Measurements from ENCODE around the gene TSPO.

The TSPO gene

DNA sequence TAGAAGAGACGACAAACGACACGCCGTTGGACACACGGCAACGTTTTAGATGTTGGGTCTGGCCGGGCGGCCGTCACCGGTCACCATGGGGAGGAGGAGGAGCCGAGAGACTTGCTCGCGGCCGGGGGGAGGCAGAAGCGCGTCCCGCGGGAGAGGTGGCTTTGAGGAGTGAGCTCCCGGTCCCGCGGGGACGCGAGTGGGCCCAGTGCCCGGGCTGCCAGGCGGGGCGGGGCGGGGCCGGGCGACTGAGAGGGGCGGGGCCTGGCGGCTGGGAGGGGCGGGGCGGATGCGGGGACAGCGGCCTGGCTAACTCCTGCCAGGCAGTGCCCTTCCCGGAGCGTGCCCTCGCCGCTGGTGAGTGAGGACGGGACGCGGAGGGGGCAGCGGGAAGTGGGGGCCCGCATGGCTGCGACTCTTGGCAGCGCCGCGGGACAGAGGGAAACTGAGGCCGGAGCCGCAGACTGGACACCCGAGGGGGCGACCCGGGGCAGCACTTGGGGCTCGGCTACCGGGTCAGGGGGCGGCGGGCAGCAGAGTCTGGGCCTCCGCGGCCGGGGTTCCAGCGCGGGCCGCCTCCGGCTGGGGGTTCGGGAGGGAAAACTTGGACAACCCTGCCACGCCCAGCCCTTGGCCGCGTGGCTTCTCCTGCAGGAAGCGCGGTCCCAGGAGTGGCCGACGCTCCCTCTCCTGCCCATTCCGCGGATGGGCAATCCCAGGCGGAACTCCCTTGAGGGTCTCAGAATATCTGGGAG lies at the start of gene TSPO:
Gene TSPO (plus strand): TSS at position 309 of the 752 bp plus-strand sequence. CDS start 7,680 bp downstream, outside the sequence.
- TF ChIP-seq EP300 (IDR thresholded peaks at IDR 0.05; ENCODE audit: borderline replicate concordance): no peak
- TF ChIP-seq TEAD4 (IDR thresholded peaks at IDR 0.05): no peak
- no peak for TF ChIP-seq RAD21 (IDR thresholded peaks at IDR 0.05; ENCODE audit: low read depth)
- TF ChIP-seq USF1 (IDR thresholded peaks at IDR 0.05): no peak
- TF ChIP-seq, protein P1, sequence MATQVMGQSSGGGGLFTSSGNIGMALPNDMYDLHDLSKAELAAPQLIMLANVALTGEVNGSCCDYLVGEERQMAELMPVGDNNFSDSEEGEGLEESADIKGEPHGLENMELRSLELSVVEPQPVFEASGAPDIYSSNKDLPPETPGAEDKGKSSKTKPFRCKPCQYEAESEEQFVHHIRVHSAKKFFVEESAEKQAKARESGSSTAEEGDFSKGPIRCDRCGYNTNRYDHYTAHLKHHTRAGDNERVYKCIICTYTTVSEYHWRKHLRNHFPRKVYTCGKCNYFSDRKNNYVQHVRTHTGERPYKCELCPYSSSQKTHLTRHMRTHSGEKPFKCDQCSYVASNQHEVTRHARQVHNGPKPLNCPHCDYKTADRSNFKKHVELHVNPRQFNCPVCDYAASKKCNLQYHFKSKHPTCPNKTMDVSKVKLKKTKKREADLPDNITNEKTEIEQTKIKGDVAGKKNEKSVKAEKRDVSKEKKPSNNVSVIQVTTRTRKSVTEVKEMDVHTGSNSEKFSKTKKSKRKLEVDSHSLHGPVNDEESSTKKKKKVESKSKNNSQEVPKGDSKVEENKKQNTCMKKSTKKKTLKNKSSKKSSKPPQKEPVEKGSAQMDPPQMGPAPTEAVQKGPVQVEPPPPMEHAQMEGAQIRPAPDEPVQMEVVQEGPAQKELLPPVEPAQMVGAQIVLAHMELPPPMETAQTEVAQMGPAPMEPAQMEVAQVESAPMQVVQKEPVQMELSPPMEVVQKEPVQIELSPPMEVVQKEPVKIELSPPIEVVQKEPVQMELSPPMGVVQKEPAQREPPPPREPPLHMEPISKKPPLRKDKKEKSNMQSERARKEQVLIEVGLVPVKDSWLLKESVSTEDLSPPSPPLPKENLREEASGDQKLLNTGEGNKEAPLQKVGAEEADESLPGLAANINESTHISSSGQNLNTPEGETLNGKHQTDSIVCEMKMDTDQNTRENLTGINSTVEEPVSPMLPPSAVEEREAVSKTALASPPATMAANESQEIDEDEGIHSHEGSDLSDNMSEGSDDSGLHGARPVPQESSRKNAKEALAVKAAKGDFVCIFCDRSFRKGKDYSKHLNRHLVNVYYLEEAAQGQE (IDR thresholded peaks at IDR 0.05; ENCODE audit: low read depth): no peak
- peak; percentile 10; the same call in 1 of the 2 replicates for TF ChIP-seq NFIC (IDR thresholded peaks at IDR 0.05)
- TF ChIP-seq MAX (IDR thresholded peaks at IDR 0.05): peak; percentile 98
- no peak for TF ChIP-seq YY1 (IDR thresholded peaks at IDR 0.05; ENCODE audit: low read depth)
- no peak for TF ChIP-seq TAF1 (IDR thresholded peaks at IDR 0.05; ENCODE audit: low read depth)
- no peak for TF ChIP-seq EGR1 (IDR thresholded peaks at IDR 0.05)
- peak; percentile 59; the same call in 1 of the 2 replicates for TF ChIP-seq TCF12 (IDR thresholded peaks at IDR 0.05; ENCODE audit: low read depth)

DNA sequence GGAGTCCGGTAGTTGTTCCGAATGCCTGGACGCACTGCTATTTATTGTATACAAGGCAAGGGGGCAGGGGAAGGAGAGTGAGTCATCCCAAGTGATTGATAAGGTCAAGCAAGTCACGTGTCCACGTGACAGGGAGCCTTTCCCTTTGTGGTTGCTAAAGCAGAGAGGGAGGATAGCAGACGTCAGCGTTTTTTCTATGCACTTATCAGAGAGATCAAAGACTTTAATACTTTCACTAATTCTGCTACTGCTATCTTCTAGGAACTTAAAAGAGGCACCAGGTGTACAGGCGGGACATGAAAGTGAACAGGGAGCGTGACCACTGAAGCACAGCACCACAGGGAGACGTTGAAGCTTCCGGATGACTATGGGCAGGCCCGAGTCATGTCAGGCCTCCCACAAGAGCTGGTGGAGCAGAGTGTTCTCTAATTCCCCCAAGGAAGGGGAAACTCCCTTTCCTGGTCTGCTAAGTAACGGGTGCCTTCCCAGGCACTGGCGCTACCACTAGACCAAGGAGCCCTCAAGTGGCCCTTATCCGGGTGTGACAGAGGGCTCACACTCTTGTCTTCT lies 47.2 kb upstream of the TSPO start:
- TF ChIP-seq USF1 (IDR thresholded peaks at IDR 0.05): peak; percentile 79

DNA sequence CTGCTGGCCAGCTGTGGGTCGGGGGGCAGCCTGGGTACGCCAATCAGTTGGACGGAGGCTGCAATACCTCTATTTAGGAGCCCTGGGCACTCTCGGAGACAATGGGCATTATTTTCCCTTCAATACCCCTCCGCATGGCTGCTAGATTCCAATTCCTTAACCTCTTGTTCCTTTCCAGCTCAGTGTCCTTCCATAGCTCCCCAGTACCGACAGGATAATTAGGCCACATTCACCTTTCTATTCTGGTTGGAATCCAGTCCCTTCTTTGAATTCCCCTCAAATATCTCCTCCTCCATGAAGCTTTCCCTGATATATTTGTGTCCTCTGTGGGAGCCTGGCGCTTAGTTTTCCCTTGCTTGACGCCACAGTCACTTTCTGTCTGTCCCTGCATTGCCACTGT lies 45.1 kb upstream of the TSPO start:
- TF ChIP-seq CREB1 (IDR thresholded peaks at IDR 0.05; ENCODE audit: low read depth): no peak
- no peak for TF ChIP-seq CEBPB (IDR thresholded peaks at IDR 0.05)

DNA sequence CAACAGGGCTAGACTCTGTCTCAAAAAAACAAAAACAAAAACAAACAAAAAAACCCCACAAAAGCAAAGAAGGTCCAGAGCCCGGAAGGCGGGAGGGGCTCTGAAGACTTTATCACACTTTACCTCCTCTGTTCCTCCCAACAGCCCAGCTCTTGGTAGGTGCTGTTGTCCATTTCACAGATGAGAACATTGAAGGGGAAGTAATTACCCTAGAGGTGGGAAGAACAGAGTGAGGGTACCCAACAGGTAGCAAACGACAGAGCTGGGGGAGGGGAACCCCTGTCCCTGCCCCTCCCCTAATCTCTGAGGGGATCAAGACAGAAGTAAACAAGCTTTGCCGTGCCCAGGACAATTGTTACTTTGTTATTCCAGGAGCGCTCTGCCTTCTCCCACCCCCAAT lies 41.8 kb upstream of the TSPO start:
- TF ChIP-seq MAX (IDR thresholded peaks at IDR 0.05) (no peak), RAD21 (IDR thresholded peaks at IDR 0.05; ENCODE audit: low read depth) (no peak), EP300 (IDR thresholded peaks at IDR 0.05; ENCODE audit: borderline replicate concordance) (no peak), NFIC (IDR thresholded peaks at IDR 0.05) (no peak)

- 0 out of 2 replicates have a peak, but pooled peaks have one; percentile 26 for TF ChIP-seq MAX (IDR thresholded peaks at IDR 0.05)
- no peak for TF ChIP-seq TAF1 (IDR thresholded peaks at IDR 0.05; ENCODE audit: low read depth)
- no peak for TF ChIP-seq TCF12 (IDR thresholded peaks at IDR 0.05; ENCODE audit: low read depth)
- TF ChIP-seq EGR1 (IDR thresholded peaks at IDR 0.05): no peak
- TF ChIP-seq CREB1 (IDR thresholded peaks at IDR 0.05; ENCODE audit: low read depth): no peak
- TF ChIP-seq USF1 (IDR thresholded peaks at IDR 0.05): no peak
- no peak for TF ChIP-seq ZBTB7A (IDR thresholded peaks at IDR 0.05; ENCODE audit: low read depth)
Measured at GRCh38 chr22:43109921-43110443, 41.4 kb upstream of the TSPO start.

DNA sequence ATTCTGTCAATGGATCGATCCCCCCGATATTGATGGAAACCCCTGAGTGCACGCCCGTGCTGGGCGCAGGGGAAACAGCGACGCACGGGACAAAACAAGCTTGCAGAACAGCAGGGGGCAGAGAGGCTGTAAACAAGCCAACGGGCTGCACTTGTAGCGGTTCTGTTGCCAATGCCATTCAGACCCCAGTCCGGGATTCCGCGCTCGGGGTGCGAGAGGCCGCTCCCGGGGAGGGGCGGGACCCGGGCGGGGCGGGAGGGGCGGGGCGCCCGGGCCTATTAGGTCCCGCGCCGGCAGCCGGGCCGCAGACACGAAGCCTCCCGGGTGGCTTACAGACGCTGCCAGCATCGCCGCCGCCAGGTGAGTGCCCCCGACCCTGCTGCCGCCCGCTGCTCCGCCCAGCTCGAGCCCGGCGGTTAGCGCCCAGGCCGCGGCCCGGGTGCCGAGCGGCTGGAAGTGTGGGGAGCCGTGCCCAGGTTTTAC lies 40.9 kb upstream of the TSPO start, which contains the start of gene BIK:
Gene BIK (plus strand): TSS at position 307 of the 483 bp plus-strand sequence. CDS start 13,273 bp downstream, outside the sequence.
- no peak for TF ChIP-seq RAD21 (IDR thresholded peaks at IDR 0.05; ENCODE audit: low read depth)
- no peak for TF ChIP-seq EGR1 (IDR thresholded peaks at IDR 0.05)
- TF ChIP-seq CEBPB (IDR thresholded peaks at IDR 0.05): no peak

GRCh38 chr22:43110927-43111623 lies 40.3 kb upstream of the TSPO start:
- TF ChIP-seq USF1 (IDR thresholded peaks at IDR 0.05): no peak
- TF ChIP-seq CEBPB (IDR thresholded peaks at IDR 0.05): no peak
- no peak for TF ChIP-seq TAF1 (IDR thresholded peaks at IDR 0.05; ENCODE audit: low read depth)
- TF ChIP-seq TEAD4 (IDR thresholded peaks at IDR 0.05): no peak
- TF ChIP-seq, protein P1 (IDR thresholded peaks at IDR 0.05; ENCODE audit: low read depth): no peak
- no peak for TF ChIP-seq CREB1 (IDR thresholded peaks at IDR 0.05; ENCODE audit: low read depth)
- TF ChIP-seq ZBTB7A (IDR thresholded peaks at IDR 0.05; ENCODE audit: low read depth): no peak
- TF ChIP-seq MAX (IDR thresholded peaks at IDR 0.05): peak; percentile 88
- TF ChIP-seq NFIC (IDR thresholded peaks at IDR 0.05): no peak
- TF ChIP-seq EP300 (IDR thresholded peaks at IDR 0.05; ENCODE audit: borderline replicate concordance): no peak
- no peak for TF ChIP-seq TCF12 (IDR thresholded peaks at IDR 0.05; ENCODE audit: low read depth)
- TF ChIP-seq RAD21 (IDR thresholded peaks at IDR 0.05; ENCODE audit: low read depth): no peak; the same call in 1 of the 2 replicates
- TF ChIP-seq YY1 (IDR thresholded peaks at IDR 0.05; ENCODE audit: low read depth): 0 out of 2 replicates have a peak, but pooled peaks have one; percentile 30
- TF ChIP-seq EGR1 (IDR thresholded peaks at IDR 0.05): no peak
- no peak for TF ChIP-seq FOXM1 (IDR thresholded peaks at IDR 0.05; ENCODE audit: borderline replicate concordance, low read depth)
